Activated CD4-positive, alpha-beta T cell treated with anti-CD3 and anti-CD28 coated beads, Interleukin-2, amount 10 ng/mL, durations not matched to agents 7 days and 5 days (primary cell): ENCODE data around the gene TEX12. TPM values are rescaled to one million over a fixed set of nuclear protein-coding genes. Genes with fewer than 3 reads are reported as not detected.
"Not testable (repeated sequence)": the region's sequence is repeated elsewhere in the genome, so short reads cannot be mapped to it uniquely, and the experiment has no call there.

Experiments used
- CTCF ChIA-PET: fragments of 350-600 bp; sonication (Branson Sonifier 250); formaldehyde crosslinking; loops from one replicate; lab custom pipeline; 2021; ENCODE audit warnings: antibody characterized with exemption; lab: Charles Lee
- POLR2A ChIA-PET: fragments of 350-600 bp; sonication (Branson Sonifier 250); formaldehyde crosslinking; loops from one replicate; lab custom pipeline; 2021; ENCODE audit warnings: antibody characterized with exemption; lab: Charles Lee
- DNase-seq: peaks from one replicate; pipeline ENCODE4 v3.0.0-alpha.2; 2020
- H3K27ac Mint-ChIP-seq: one replicate; pipeline ENCODE4 v1.8.0; 2021; ENCODE audit warnings: mild to moderate bottlenecking, moderate library complexity, mixed read lengths
- H3K27me3 Mint-ChIP-seq: one replicate; pipeline ENCODE4 v1.8.0; 2021; ENCODE audit warnings: mixed read lengths
- H3K36me3 Mint-ChIP-seq: one replicate; pipeline ENCODE4 v1.8.0; 2021; ENCODE audit warnings: low read depth, mixed read lengths
- H3K4me1 Mint-ChIP-seq: one replicate; pipeline ENCODE4 v1.8.0; 2021; ENCODE audit warnings: mixed read lengths
- H3K4me3 Mint-ChIP-seq: one replicate; pipeline ENCODE4 v1.8.0; 2021; ENCODE audit warnings: mild to moderate bottlenecking, moderate library complexity, mixed read lengths
- H3K9me3 Mint-ChIP-seq: one replicate; pipeline ENCODE4 v1.8.0; 2021; ENCODE audit warnings: mixed read lengths
- total RNA-seq, 2 experiments: library from RNA; stranded (reverse); gene quantifications; one replicate each; pipeline ENCODE4 v1.2.3, GENCODE V29; 2021

TEX12 gene
- total RNA-seq, 2 experiments from 2014 or later, result 0.20 to 0.35 TPM

- ChIA-PET CTCF (no interaction called here), POLR2A (no interaction called here)
- H3K9me3 Mint-ChIP-seq, result no peaks in the 10 kb centered on the region
- no peak overlapping the region for H3K4me3 Mint-ChIP-seq
- H3K27me3 Mint-ChIP-seq, result peaks cover 11% of the 10 kb centered on the region
- H3K4me1 Mint-ChIP-seq, result no peaks in the 10 kb centered on the region
- no peaks in the 10 kb centered on the region for H3K36me3 Mint-ChIP-seq
- H3K27ac Mint-ChIP-seq, result no peak overlapping the region
- no peak for DNase-seq
Observed at GRCh38 chr11:112156956-112157766, 10.0 kb upstream of the TEX12 start.

GRCh38 chr11:112159098-112160065 is 7.8 kb upstream of the TEX12 start:
- ChIA-PET POLR2A (no interaction called here), CTCF (no interaction called here)
- H3K27ac Mint-ChIP-seq, result no peak overlapping the region
- no peaks in the 10 kb centered on the region for H3K9me3 Mint-ChIP-seq
- H3K36me3 Mint-ChIP-seq, result peaks cover 2% of the 10 kb centered on the region
- no peak overlapping the region for H3K4me3 Mint-ChIP-seq
- DNase-seq, result no peak
- peaks cover 23% of the 10 kb centered on the region for H3K27me3 Mint-ChIP-seq
- H3K4me1 Mint-ChIP-seq, result peaks cover 8% of the 10 kb centered on the region

- Mint-ChIP-seq H3K27me3 (peaks cover 27% of the 10 kb centered on the region), H3K36me3 (peaks cover 2% of the 10 kb centered on the region), H3K4me1 (peaks cover 8% of the 10 kb centered on the region), H3K9me3 (no peaks in the 10 kb centered on the region), H3K27ac (no peak overlapping the region), H3K4me3 (no peak overlapping the region)
- no peak for DNase-seq
- POLR2A ChIA-PET, result no interaction called here
- CTCF ChIA-PET, result no interaction called here
Observed at GRCh38 chr11:112160091-112160848, 6.9 kb upstream of the TEX12 start.

GRCh38 chr11:112161012-112161411 is 6.2 kb upstream of the TEX12 start:
- H3K27me3 Mint-ChIP-seq, result peaks cover 27% of the 10 kb centered on the region
- no peaks in the 10 kb centered on the region for H3K9me3 Mint-ChIP-seq
- H3K27ac Mint-ChIP-seq, result no peak overlapping the region
- POLR2A ChIA-PET, result no interaction called here
- peaks cover 8% of the 10 kb centered on the region for H3K4me1 Mint-ChIP-seq
- DNase-seq, result no peak
- no peak overlapping the region for H3K4me3 Mint-ChIP-seq
- peaks cover 2% of the 10 kb centered on the region for H3K36me3 Mint-ChIP-seq
- CTCF ChIA-PET, result no interaction called here

GRCh38 chr11:112162200-112162599 is 5.0 kb upstream of the TEX12 start:
- H3K36me3 Mint-ChIP-seq, CTCF ChIA-PET, H3K4me1 Mint-ChIP-seq, H3K27ac Mint-ChIP-seq, H3K4me3 Mint-ChIP-seq, POLR2A ChIA-PET, H3K9me3 Mint-ChIP-seq, DNase-seq: not testable (repeated sequence)
- H3K27me3 Mint-ChIP-seq, result peaks cover 27% of the 10 kb centered on the region

- Mint-ChIP-seq H3K27ac (no peak overlapping the region), H3K4me1 (peaks cover 8% of the 10 kb centered on the region), H3K4me3 (no peak overlapping the region), H3K27me3 (peaks cover 27% of the 10 kb centered on the region), H3K9me3 (no peaks in the 10 kb centered on the region), H3K36me3 (peaks cover 2% of the 10 kb centered on the region)
- no peak for DNase-seq
- ChIA-PET CTCF (interaction anchor here (1.6 kb wide), 1 partner anchor 11 kb away, joined by 5 read pairs; no protein-coding TSS in a partner anchor), POLR2A (no interaction called here)
Observed at GRCh38 chr11:112162761-112163546, 4.2 kb upstream of the TEX12 start.

GRCh38 chr11:112163875-112164685 is 3.1 kb upstream of the TEX12 start, which contains the start of gene IL18:
TSS of gene IL18 (minus strand) at chr11:112164094. CDS start at chr11:112155053, 9,041 bp downstream.
- Mint-ChIP-seq H3K27me3 (peaks cover 27% of the 10 kb centered on the region), H3K4me3 (peak within 1 kb of the TSS; percentile 37), H3K4me1 (peaks cover 8% of the 10 kb centered on the region), H3K27ac (no peak within 1 kb of the TSS), H3K9me3 (no peaks in the 10 kb centered on the region), H3K36me3 (peaks cover 2% of the 10 kb centered on the region)
- no peak for DNase-seq
- ChIA-PET POLR2A (no interaction called here), CTCF (interaction anchor here (1.6 kb wide), 1 partner anchor 12 kb away, joined by 5 read pairs; no protein-coding TSS in a partner anchor)

- ChIA-PET POLR2A (no interaction called here), CTCF (interaction anchor here (1.4 kb wide), 1 partner anchor 21 kb away, joined by 3 read pairs; no protein-coding TSS in a partner anchor)
- no peak for DNase-seq
- H3K36me3 Mint-ChIP-seq, result peaks cover 2% of the 10 kb centered on the region
- H3K9me3 Mint-ChIP-seq, result no peaks in the 10 kb centered on the region
- peaks cover 8% of the 10 kb centered on the region for H3K4me1 Mint-ChIP-seq
- no peak overlapping the region for H3K27ac Mint-ChIP-seq
- H3K27me3 Mint-ChIP-seq, result peaks cover 23% of the 10 kb centered on the region
- H3K4me3 Mint-ChIP-seq, result no peak overlapping the region
Observed at GRCh38 chr11:112165049-112165448, 2.1 kb upstream of the TEX12 start.

GRCh38 chr11:112166562-112166961 is 610 bp upstream of the TEX12 start:
- POLR2A ChIA-PET, result no interaction called here
- CTCF ChIA-PET, result interaction anchor here (1.4 kb wide), 1 partner anchor 23 kb away, joined by 3 read pairs; no protein-coding TSS in a partner anchor
- no peak for DNase-seq
- H3K9me3 Mint-ChIP-seq, result no peaks in the 10 kb centered on the region
- peaks cover 21% of the 10 kb centered on the region for H3K27me3 Mint-ChIP-seq
- H3K36me3 Mint-ChIP-seq, result peaks cover 2% of the 10 kb centered on the region
- H3K4me3 Mint-ChIP-seq, result no peak overlapping the region
- no peak overlapping the region for H3K27ac Mint-ChIP-seq
- H3K4me1 Mint-ChIP-seq, result peaks cover 8% of the 10 kb centered on the region

- POLR2A ChIA-PET, result no interaction called here
- Mint-ChIP-seq H3K27ac (no peak overlapping the region), H3K27me3 (peaks cover 14% of the 10 kb centered on the region), H3K4me3 (no peak overlapping the region), H3K4me1 (peaks cover 10% of the 10 kb centered on the region), H3K36me3 (no peaks in the 10 kb centered on the region), H3K9me3 (no peaks in the 10 kb centered on the region)
- no peak for DNase-seq
- CTCF ChIA-PET, result no interaction called here
Observed at GRCh38 chr11:112172362-112172994, 5.3 kb downstream of the TEX12 start.

GRCh38 chr11:112173152-112173551 is 6.0 kb downstream of the TEX12 start:
- ChIA-PET POLR2A (no interaction called here), CTCF (no interaction called here)

More at GRCh38 chr11:112173152-112173551, 6.0 kb downstream of the TEX12 start:
- Mint-ChIP-seq H3K36me3 (no peaks in the 10 kb centered on the region), H3K27me3 (peaks cover 15% of the 10 kb centered on the region), H3K4me3 (no peak overlapping the region), H3K27ac (no peak overlapping the region), H3K4me1 (peaks cover 10% of the 10 kb centered on the region), H3K9me3 (no peaks in the 10 kb centered on the region)
- no peak for DNase-seq
